Measurements from ENCODE around the gene MUC5AC. TPM values are rescaled to one million over a fixed set of nuclear protein-coding genes. Genes with fewer than 3 reads are reported as not detected.
"Not testable (repeated sequence)": the region's sequence is repeated elsewhere in the genome, so short reads cannot be mapped to it uniquely, and the experiment has no call there.

The MUC5AC gene
- total RNA-seq, 5 donors from 2014 or later (not counting 1 experiment from before 2014, with no cell fraction given), result 0.03 TPM; not detected in 2

DNA sequence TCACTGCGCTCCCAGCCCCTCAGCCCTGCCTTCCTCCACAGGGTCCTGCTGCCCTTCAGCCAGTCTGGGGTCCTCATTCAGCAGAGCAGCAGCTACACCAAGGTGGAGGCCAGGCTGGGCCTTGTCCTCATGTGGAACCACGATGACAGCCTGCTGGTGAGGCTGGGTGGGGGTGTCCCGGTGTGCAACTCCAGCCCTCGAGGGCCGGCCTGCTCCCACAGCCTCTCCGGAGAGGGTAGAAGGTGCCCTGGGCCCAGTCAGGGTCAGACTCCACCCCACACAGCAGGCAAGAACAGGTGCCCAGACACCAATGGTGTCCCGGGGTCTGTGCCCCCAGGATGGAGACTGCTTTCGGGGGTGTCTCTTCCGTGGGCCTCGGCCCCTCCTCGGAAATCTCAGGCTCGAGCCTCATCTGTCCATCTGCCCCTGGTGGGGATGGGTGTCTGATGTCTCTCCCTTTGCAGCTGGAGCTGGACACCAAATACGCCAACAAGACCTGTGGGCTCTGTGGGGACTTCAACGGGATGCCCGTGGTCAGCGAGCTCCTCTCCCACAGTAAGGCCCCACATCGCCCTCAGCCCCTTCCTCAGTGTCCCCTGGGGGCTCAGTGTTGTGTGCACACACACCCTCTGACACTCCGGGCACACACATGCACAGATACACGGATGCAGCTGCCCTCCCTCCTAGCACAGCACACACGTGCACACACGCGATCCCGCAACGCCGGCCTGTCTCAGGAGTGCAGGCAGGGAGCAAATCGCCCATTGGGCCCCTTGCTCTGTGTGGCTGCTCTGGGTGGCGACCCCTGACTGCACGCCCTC is 4.9 kb downstream of the MUC5AC start:
- Histone ChIP-seq H3K27ac (ENCODE audit: low read length) (no peak overlapping the region), H3K9me3 (no peaks in the 10 kb centered on the region), H3K27me3 (replicated peaks in 1 of 2; ENCODE audit: control insufficient read depth in 2 of 2, extremely low read depth in 1 of 2, insufficient read depth in 2 of 2, low read length in 1 of 2) (peaks cover 0 to 35% of the 10 kb centered on the region in 2 experiments), H3K4me3 (ENCODE audit: control insufficient read depth in 1 of 2, extremely low read depth in 1 of 2, low read length in 1 of 2) (no peak overlapping the region), H3K4me1 (ENCODE audit: control insufficient read depth in 1 of 2, extremely low read depth in 1 of 2, insufficient read depth in 2 of 2, low read length in 2 of 2) (no peaks in the 10 kb centered on the region), H3K36me3 (ENCODE audit: control insufficient read depth in 2 of 2, extremely low read depth in 1 of 2, insufficient read depth in 1 of 2, low read length in 1 of 2) (no peaks in the 10 kb centered on the region)
- H3K4me1 Mint-ChIP-seq, result no peaks in the 10 kb centered on the region
- no peak for DNase-seq
- WGBS (ENCODE audit: insufficient coverage), result 76% methylated on average over 25 of the region's 28 CpGs
- no peak overlapping the region for H3K4me3 Mint-ChIP-seq
- no peaks in the 10 kb centered on the region for H3K9me3 Mint-ChIP-seq
- peaks cover 3 to 6% of the 10 kb centered on the region in 2 donors for H3K27me3 Mint-ChIP-seq
- ChIA-PET CTCF (interaction anchor here in 1 of 2 donors (0.6 kb wide), 1 partner anchor 24 kb away, joined by 5 read pairs; no protein-coding TSS in a partner anchor), POLR2A (no interaction called here)
- H3K36me3 Mint-ChIP-seq, result no peaks in the 10 kb centered on the region
- H3K27ac Mint-ChIP-seq, result no peak overlapping the region
- ATAC-seq (replicated peaks in 1 of 4), result no peak

- H3K4me3 ChIP-seq (ENCODE audit: control insufficient read depth in 1 of 2, extremely low read depth in 1 of 2, low read length in 1 of 2), result no peak overlapping the region
- 79% methylated on average over 9 of the region's 13 CpGs for WGBS (ENCODE audit: insufficient coverage)
- no peaks in the 10 kb centered on the region for H3K9me3 Mint-ChIP-seq
- no peak overlapping the region for H3K27ac Mint-ChIP-seq
- H3K9me3 ChIP-seq, result no peaks in the 10 kb centered on the region
- DNase-seq (no peak), ATAC-seq (replicated peaks in 1 of 4) (no peak)
- H3K36me3 Mint-ChIP-seq, result no peaks in the 10 kb centered on the region
- no peaks in the 10 kb centered on the region for H3K36me3 ChIP-seq (ENCODE audit: control insufficient read depth in 2 of 2, extremely low read depth in 1 of 2, insufficient read depth in 1 of 2, low read length in 1 of 2)
- peaks cover 3 to 6% of the 10 kb centered on the region in 2 donors for H3K27me3 Mint-ChIP-seq
- ChIA-PET POLR2A (no interaction called here), CTCF (no interaction called here)
- H3K4me1 ChIP-seq (ENCODE audit: control insufficient read depth in 1 of 2, extremely low read depth in 1 of 2, insufficient read depth in 2 of 2, low read length in 2 of 2), result no peaks in the 10 kb centered on the region
- no peaks in the 10 kb centered on the region for H3K4me1 Mint-ChIP-seq
- H3K4me3 Mint-ChIP-seq, result no peak overlapping the region
- H3K27me3 ChIP-seq (replicated peaks in 1 of 2; ENCODE audit: control insufficient read depth in 2 of 2, extremely low read depth in 1 of 2, insufficient read depth in 2 of 2, low read length in 1 of 2), result peaks cover 0 to 35% of the 10 kb centered on the region in 2 experiments
- no peak overlapping the region for H3K27ac ChIP-seq (ENCODE audit: low read length)
These were observed 5.7 kb downstream of the MUC5AC start for GRCh38 chr11:1163321-1163910.

DNA sequence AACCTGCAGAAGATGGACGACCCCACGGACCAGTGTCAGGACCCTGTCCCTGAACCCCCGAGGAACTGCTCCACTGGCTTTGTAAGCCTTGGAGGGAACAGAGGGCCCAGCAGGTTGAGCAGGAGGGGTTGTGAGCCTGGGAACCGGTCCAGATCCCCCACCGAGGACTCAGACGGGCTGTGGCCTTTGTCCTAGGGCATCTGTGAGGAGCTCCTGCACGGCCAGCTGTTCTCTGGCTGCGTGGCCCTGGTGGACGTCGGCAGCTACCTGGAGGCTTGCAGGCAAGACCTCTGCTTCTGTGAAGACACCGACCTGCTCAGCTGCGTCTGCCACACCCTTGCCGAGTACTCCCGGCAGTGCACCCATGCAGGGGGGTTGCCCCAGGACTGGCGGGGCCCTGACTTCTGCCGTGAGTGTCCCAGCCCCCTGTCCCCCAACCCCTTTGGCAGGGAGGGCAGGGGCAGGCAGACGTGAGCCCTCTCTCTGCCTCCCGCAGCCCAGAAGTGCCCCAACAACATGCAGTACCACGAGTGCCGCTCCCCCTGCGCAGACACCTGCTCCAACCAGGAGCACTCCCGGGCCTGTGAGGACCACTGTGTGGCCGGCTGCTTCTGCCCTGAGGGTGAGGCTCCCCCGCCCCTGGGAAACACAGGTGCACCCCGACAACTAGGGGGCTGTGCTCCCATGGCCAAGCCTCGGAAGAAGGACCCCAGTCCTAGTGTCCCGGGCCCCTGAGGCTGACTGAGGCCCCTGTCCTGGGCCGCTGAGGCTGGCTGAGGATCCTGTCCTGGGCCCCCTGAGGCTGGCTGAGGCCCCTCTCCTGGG is 6.4 kb downstream of the MUC5AC start:
- ATAC-seq (replicated peaks in 1 of 4) (no peak), DNase-seq (no peak)
- Mint-ChIP-seq H3K4me1 (no peaks in the 10 kb centered on the region), H3K36me3 (no peaks in the 10 kb centered on the region), H3K27ac (no peak overlapping the region), H3K27me3 (peaks cover 3 to 6% of the 10 kb centered on the region in 2 donors), H3K9me3 (no peaks in the 10 kb centered on the region), H3K4me3 (no peak overlapping the region)
- Histone ChIP-seq H3K27me3 (replicated peaks in 1 of 2; ENCODE audit: control insufficient read depth in 2 of 2, extremely low read depth in 1 of 2, insufficient read depth in 2 of 2, low read length in 1 of 2) (peaks cover 0 to 35% of the 10 kb centered on the region in 2 experiments), H3K27ac (ENCODE audit: low read length) (no peak overlapping the region), H3K9me3 (no peaks in the 10 kb centered on the region), H3K4me1 (ENCODE audit: control insufficient read depth in 1 of 2, extremely low read depth in 1 of 2, insufficient read depth in 2 of 2, low read length in 2 of 2) (no peaks in the 10 kb centered on the region), H3K36me3 (ENCODE audit: control insufficient read depth in 2 of 2, extremely low read depth in 1 of 2, insufficient read depth in 1 of 2, low read length in 1 of 2) (no peaks in the 10 kb centered on the region), H3K4me3 (ENCODE audit: control insufficient read depth in 1 of 2, extremely low read depth in 1 of 2, low read length in 1 of 2) (no peak overlapping the region)
- 86% methylated on average over 28 of the region's 28 CpGs for WGBS (ENCODE audit: insufficient coverage)
- CTCF ChIA-PET, result no interaction called here
- POLR2A ChIA-PET, result no interaction called here

DNA sequence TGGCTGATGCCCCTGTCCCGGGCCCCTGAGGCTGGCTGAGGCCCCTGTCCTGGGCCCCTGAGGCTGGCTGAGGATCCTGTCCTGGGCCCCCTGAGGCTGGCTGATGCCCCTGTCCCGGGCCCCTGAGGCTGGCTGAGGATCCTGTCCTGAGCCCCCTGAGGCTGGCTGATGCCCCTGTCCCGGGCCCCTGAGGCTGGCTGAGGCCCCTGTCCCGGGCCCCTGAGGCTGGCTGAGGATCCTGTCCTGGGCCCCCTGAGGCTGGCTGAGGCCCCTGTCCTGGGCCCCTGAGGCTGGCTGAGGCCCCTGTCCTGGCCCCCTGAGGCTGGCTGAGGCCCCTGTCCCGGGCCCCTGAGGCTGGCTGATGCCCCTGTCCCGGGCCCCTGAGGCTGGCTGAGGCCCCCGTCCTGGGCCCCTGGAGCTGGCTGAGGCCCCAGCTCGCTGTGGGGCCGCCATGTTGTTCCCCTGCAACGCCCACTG is 7.1 kb downstream of the MUC5AC start:
- POLR2A ChIA-PET, result not testable (repeated sequence)

DNA sequence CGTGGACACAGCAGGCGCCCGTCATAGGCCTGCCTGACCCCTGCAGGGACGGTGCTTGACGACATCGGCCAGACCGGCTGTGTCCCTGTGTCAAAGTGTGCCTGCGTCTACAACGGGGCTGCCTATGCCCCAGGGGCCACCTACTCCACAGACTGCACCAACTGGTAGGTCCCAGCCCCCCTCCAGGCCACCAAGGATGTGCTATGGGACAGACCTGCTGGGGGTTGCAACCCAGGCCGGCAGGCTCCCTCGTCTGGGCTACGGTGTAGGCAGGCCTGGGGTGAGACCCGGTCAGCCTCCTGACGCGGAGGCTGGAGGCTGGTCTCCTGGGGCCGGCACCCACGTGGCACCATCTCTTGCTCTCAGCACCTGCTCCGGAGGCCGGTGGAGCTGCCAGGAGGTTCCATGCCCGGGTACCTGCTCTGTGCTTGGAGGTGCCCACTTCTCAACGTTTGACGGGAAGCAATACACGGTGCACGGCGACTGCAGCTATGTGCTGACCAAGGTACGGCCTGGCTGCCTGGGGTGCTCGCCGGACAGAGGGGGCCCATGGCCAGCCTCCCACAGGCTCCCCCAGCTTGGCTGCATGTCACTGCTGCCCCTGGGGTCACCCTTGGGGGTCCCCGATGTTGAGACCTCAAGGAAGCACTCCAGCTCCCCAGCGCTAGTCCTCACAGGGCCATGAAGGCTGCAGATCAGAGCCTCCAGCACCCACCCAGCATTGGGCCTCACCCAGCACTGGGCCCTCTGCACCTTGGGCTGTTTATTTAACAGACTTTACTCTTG is 7.7 kb downstream of the MUC5AC start:
- H3K9me3 Mint-ChIP-seq, result no peaks in the 10 kb centered on the region
- no peak overlapping the region for H3K27ac Mint-ChIP-seq
- ChIA-PET CTCF (no interaction called here), POLR2A (no interaction called here)
- no peaks in the 10 kb centered on the region for H3K4me1 Mint-ChIP-seq
- Histone ChIP-seq H3K4me1 (ENCODE audit: control insufficient read depth in 1 of 2, extremely low read depth in 1 of 2, insufficient read depth in 2 of 2, low read length in 2 of 2) (no peaks in the 10 kb centered on the region), H3K27ac (ENCODE audit: low read length) (no peak overlapping the region), H3K4me3 (ENCODE audit: control insufficient read depth in 1 of 2, extremely low read depth in 1 of 2, low read length in 1 of 2) (no peak overlapping the region), H3K27me3 (replicated peaks in 1 of 2; ENCODE audit: control insufficient read depth in 2 of 2, extremely low read depth in 1 of 2, insufficient read depth in 2 of 2, low read length in 1 of 2) (peaks cover 0 to 32% of the 10 kb centered on the region in 2 experiments), H3K36me3 (ENCODE audit: control insufficient read depth in 2 of 2, extremely low read depth in 1 of 2, insufficient read depth in 1 of 2, low read length in 1 of 2) (no peaks in the 10 kb centered on the region), H3K9me3 (no peaks in the 10 kb centered on the region)
- H3K36me3 Mint-ChIP-seq, result no peaks in the 10 kb centered on the region
- no peak for DNase-seq
- ATAC-seq (replicated peaks in 1 of 4), result no peak
- WGBS (ENCODE audit: insufficient coverage), result 90% methylated on average over 28 of the region's 30 CpGs
- H3K27me3 Mint-ChIP-seq, result peaks cover 3 to 6% of the 10 kb centered on the region in 2 donors
- H3K4me3 Mint-ChIP-seq, result no peak overlapping the region

More for the DNA sequence above, 7.1 kb downstream of the MUC5AC start:
- H3K27ac ChIP-seq (ENCODE audit: low read length); H3K27me3 Mint-ChIP-seq; H3K36me3 ChIP-seq (ENCODE audit: control insufficient read depth in 2 of 2, extremely low read depth in 1 of 2, insufficient read depth in 1 of 2, low read length in 1 of 2); H3K4me3 Mint-ChIP-seq; H3K36me3 Mint-ChIP-seq; H3K9me3 Mint-ChIP-seq; H3K4me1 Mint-ChIP-seq; CTCF ChIA-PET; ATAC-seq (replicated peaks in 1 of 4); H3K4me3 ChIP-seq (ENCODE audit: control insufficient read depth in 1 of 2, extremely low read depth in 1 of 2, low read length in 1 of 2); H3K9me3 ChIP-seq; H3K4me1 ChIP-seq (ENCODE audit: control insufficient read depth in 1 of 2, extremely low read depth in 1 of 2, insufficient read depth in 2 of 2, low read length in 2 of 2); DNase-seq; H3K27ac Mint-ChIP-seq: not testable (repeated sequence)
- peaks cover 0 to 35% of the 10 kb centered on the region in 2 experiments for H3K27me3 ChIP-seq (replicated peaks in 1 of 2; ENCODE audit: control insufficient read depth in 2 of 2, extremely low read depth in 1 of 2, insufficient read depth in 2 of 2, low read length in 1 of 2)
- 64% methylated on average over 10 of the region's 10 CpGs for WGBS (ENCODE audit: insufficient coverage)

DNA sequence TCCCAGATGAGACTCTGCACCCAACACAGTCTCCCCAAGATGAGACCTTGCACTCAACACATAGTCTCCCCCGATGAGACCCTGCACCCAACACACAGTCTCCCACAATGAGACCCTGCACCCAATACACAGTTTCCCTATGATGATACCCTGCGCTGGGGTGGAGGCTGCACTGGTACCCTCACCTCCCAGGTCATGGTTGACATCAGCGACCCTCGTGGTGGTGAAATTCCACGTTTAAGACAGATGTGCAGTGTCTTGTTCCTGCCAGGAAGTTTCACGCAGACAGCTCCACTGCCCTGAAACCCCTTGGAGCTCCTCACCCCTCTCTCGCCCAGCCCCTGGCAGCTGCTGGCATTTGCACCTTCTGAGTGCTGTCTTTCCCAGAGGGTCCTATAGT is 9.5 kb downstream of the MUC5AC start:
- WGBS (ENCODE audit: insufficient coverage), result 92% methylated on average over 5 of the region's 7 CpGs
- Histone ChIP-seq H3K4me3 (ENCODE audit: control insufficient read depth in 1 of 2, extremely low read depth in 1 of 2, low read length in 1 of 2) (no peak overlapping the region), H3K27me3 (replicated peaks in 1 of 2; ENCODE audit: control insufficient read depth in 2 of 2, extremely low read depth in 1 of 2, insufficient read depth in 2 of 2, low read length in 1 of 2) (peaks cover 0 to 20% of the 10 kb centered on the region in 2 experiments), H3K27ac (ENCODE audit: low read length) (no peak overlapping the region), H3K9me3 (no peaks in the 10 kb centered on the region), H3K4me1 (ENCODE audit: control insufficient read depth in 1 of 2, extremely low read depth in 1 of 2, insufficient read depth in 2 of 2, low read length in 2 of 2) (no peaks in the 10 kb centered on the region), H3K36me3 (ENCODE audit: control insufficient read depth in 2 of 2, extremely low read depth in 1 of 2, insufficient read depth in 1 of 2, low read length in 1 of 2) (no peaks in the 10 kb centered on the region)
- no peak overlapping the region for H3K27ac Mint-ChIP-seq
- H3K27me3 Mint-ChIP-seq, result peaks cover 3 to 6% of the 10 kb centered on the region in 2 donors
- ChIA-PET CTCF (no interaction called here), POLR2A (no interaction called here)
- peaks cover 0 to 4% (median 0%) of the 10 kb centered on the region in 3 donors for H3K9me3 Mint-ChIP-seq
- no peak overlapping the region for H3K4me3 Mint-ChIP-seq
- ATAC-seq (replicated peaks in 1 of 4), result no peak
- H3K36me3 Mint-ChIP-seq, result no peaks in the 10 kb centered on the region
- DNase-seq, result no peak
- H3K4me1 Mint-ChIP-seq, result no peaks in the 10 kb centered on the region
